SU-DHL-6 (cell line): ENCODE data around the gene GCC1.

Experiments
- H2AFZ ChIP-seq: fragments of 200-600 bp; sonication (generic); 2 replicates; pipeline ENCODE4 v1.6.1; 2014; ENCODE audit warnings: low read depth, mild to moderate bottlenecking, moderate library complexity, mixed read lengths, antibody characterized with exemption, low read length; ENCODE audit not compliant: severe bottlenecking
- H3F3A ChIP-seq: fragments of 200-600 bp; shearing (Covaris generic); 2 replicates; pipeline ENCODE4 v1.6.0; 2016; ENCODE audit warnings: antibody characterized with exemption, mild to moderate bottlenecking; ENCODE audit not compliant: insufficient read depth
- H3K27ac ChIP-seq: fragments of 200-600 bp; sonication (generic); 2 replicates; pipeline ENCODE4 v1.5.1; 2016; ENCODE audit warnings: low read depth, mild to moderate bottlenecking, low read length, moderate library complexity, mixed read lengths
- H3K27me3 ChIP-seq: fragments of 200-600 bp; sonication (generic), shearing (Covaris generic); 2 replicates; pipeline ENCODE4 v1.6.0; 2014; ENCODE audit warnings: mild to moderate bottlenecking, low read length
- H3K36me3 ChIP-seq: fragments of 200-600 bp; sonication (generic); 2 replicates; pipeline ENCODE4 v1.6.1; 2014; ENCODE audit warnings: mild to moderate bottlenecking, low read length, mixed read lengths
- H3K4me2 ChIP-seq: fragments of 300-600, 200-600 bp; shearing (Covaris generic), sonication (generic); 2 replicates; pipeline ENCODE4 v1.6.0; 2014; ENCODE audit warnings: low read length, low read depth, mild to moderate bottlenecking; ENCODE audit not compliant: poor library complexity, severe bottlenecking
- H3K4me3 ChIP-seq: fragments of 200-600 bp; sonication (generic); 2 replicates; pipeline ENCODE4 v1.5.1; 2014; ENCODE audit warnings: antibody characterized with exemption, low read length, mild to moderate bottlenecking, mixed read lengths; ENCODE audit not compliant: insufficient read depth, poor library complexity, severe bottlenecking
- H3K79me2 ChIP-seq: fragments of 200-600 bp; sonication (generic); 2 replicates; pipeline ENCODE4 v1.6.1; 2014; ENCODE audit warnings: mild to moderate bottlenecking, low read length, moderate library complexity; ENCODE audit not compliant: insufficient read depth
- H3K9ac ChIP-seq: fragments of 200-600 bp; sonication (generic); 2 replicates; pipeline ENCODE4 v1.7.0; 2014; ENCODE audit warnings: mild to moderate bottlenecking, low read length
- H3K9me2 ChIP-seq: fragments of 200-600 bp; sonication (generic); replicated peaks from 2 replicates; pipeline ENCODE4 v1.6.1; 2014; ENCODE audit warnings: low read length; ENCODE audit not compliant: insufficient read depth
- H3K9me3 ChIP-seq: fragments of 200-600 bp; sonication (generic); 2 replicates; pipeline ENCODE4 v1.6.1; 2014; ENCODE audit warnings: low read length, mixed read lengths; ENCODE audit not compliant: insufficient read depth
- H4K20me1 ChIP-seq: fragments of 200-600 bp; sonication (generic); 2 replicates; pipeline ENCODE4 v1.6.1; 2014; ENCODE audit warnings: low read depth, mild to moderate bottlenecking, antibody characterized with exemption, low read length, moderate library complexity, mixed read lengths
- CTCF ChIP-seq: fragments of 200-600 bp; sonication (generic); IDR thresholded peaks from one replicate; pipeline ENCODE4 v1.5.1; 2017; ENCODE audit warnings: antibody characterized with exemption, mild to moderate bottlenecking, low read length, moderate library complexity; ENCODE audit not compliant: insufficient read depth, poor library complexity, severe bottlenecking
- EZH2phosphoT487 ChIP-seq: fragments of 200-600 bp; sonication (generic), shearing (Covaris generic); conservative IDR thresholded peaks from 2 replicates; pipeline ENCODE4 v1.6.1; 2018; ENCODE audit warnings: mild to moderate bottlenecking, antibody characterized with exemption, low read length, moderate library complexity, mixed read lengths

GCC1 gene

GRCh38 chr7:127592550-127592949, 7.2 kb upstream of the GCC1 start:
- Histone ChIP-seq H3K27me3 (no peaks in the 10 kb centered on the region), H4K20me1 (no peaks in the 10 kb centered on the region), H3K4me3 (no peak overlapping the region), H3K9me2 (no peaks in the 10 kb centered on the region), H3K9ac (no peak overlapping the region), H3K36me3 (no peaks in the 10 kb centered on the region), H3K27ac (no peak overlapping the region), H3K79me2 (peaks cover 7% of the 10 kb centered on the region; the same call in 1 of the 2 replicates), H2AFZ (no peak overlapping the region), H3K9me3 (no peaks in the 10 kb centered on the region), H3K4me2 (no peak overlapping the region), H3F3A (no peaks in the 10 kb centered on the region)
- TF ChIP-seq EZH2phosphoT487 = no peak
- TF ChIP-seq CTCF = no peak

DNA sequence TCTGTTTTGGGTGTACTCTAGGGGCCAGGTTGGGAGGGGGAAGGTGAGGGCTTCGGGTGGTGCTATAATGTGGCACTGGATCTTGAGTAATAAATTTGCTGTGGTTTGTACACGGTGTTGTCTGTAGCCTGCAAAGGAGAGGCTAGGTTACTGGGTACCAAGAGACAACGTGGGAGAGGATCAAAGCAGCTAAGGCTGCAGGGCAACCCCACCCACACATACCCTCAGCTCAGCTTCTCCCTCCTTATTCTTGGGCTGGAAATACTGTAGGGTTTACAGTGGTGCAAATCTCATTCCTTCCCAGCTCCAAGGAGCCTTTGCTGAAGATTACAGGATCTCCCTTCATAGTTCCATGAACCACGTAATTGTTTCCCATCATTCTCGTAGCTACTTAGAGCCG, 6.2 kb upstream of the GCC1 start:
- no peaks in the 10 kb centered on the region for H3K27me3 ChIP-seq
- H3K79me2 ChIP-seq = peaks cover 7% of the 10 kb centered on the region; the same call in 1 of the 2 replicates
- H3K9ac ChIP-seq = no peak overlapping the region
- H3K36me3 ChIP-seq = no peaks in the 10 kb centered on the region
- H3K4me2 ChIP-seq = no peak overlapping the region
- H3K9me3 ChIP-seq = no peaks in the 10 kb centered on the region
- H3K27ac ChIP-seq = no peak overlapping the region
- no peak overlapping the region for H3K4me3 ChIP-seq
- H3F3A ChIP-seq = 0 out of 2 replicates have a peak, but pooled peaks cover 3% of the 10 kb centered on the region
- TF ChIP-seq CTCF = no peak
- no peak for TF ChIP-seq EZH2phosphoT487
- no peak overlapping the region for H2AFZ ChIP-seq
- H3K9me2 ChIP-seq = no peaks in the 10 kb centered on the region
- no peaks in the 10 kb centered on the region for H4K20me1 ChIP-seq

DNA sequence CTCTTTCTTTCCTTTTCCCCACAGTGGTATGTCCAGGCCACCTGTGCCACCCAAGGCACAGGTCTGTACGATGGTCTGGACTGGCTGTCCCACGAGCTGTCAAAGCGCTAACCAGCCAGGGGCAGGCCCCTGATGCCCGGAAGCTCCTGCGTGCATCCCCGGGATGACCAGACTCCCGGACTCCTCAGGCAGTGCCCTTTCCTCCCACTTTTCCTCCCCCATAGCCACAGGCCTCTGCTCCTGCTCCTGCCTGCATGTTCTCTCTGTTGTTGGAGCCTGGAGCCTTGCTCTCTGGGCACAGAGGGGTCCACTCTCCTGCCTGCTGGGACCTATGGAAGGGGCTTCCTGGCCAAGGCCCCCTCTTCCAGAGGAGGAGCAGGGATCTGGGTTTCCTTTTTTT, 5.8 kb upstream of the GCC1 start:
- TF ChIP-seq EZH2phosphoT487 (no peak), CTCF (no peak)

More for the DNA sequence above, 5.8 kb upstream of the GCC1 start:
- Histone ChIP-seq H3K27me3 (no peaks in the 10 kb centered on the region), H3K4me2 (no peak overlapping the region), H3K9ac (no peak overlapping the region), H3K9me3 (no peaks in the 10 kb centered on the region), H3K9me2 (no peaks in the 10 kb centered on the region), H3K27ac (no peak overlapping the region), H3K36me3 (no peaks in the 10 kb centered on the region), H3K79me2 (peaks cover 7% of the 10 kb centered on the region; the same call in 1 of the 2 replicates), H3F3A (0 out of 2 replicates have a peak, but pooled peaks cover 3% of the 10 kb centered on the region), H2AFZ (no peak overlapping the region), H4K20me1 (no peaks in the 10 kb centered on the region), H3K4me3 (no peak overlapping the region)
